ENCODE measurements around the gene F2RL1. TPM values are rescaled to one million over a fixed set of nuclear protein-coding genes. Genes with fewer than 3 reads are reported as not detected.
A peak's percentile ranks its signal among the peaks of the same experiment; 100 is the strongest.

Gene F2RL1
- total RNA-seq, 2 donors from 2014 or later: 4.9 to 7.8 TPM

- Histone ChIP-seq H3K9me3 (no peaks in the 10 kb centered on the region), H3K27me3 (replicated peaks; ENCODE audit: insufficient read depth) (no peaks in the 10 kb centered on the region), H3K27ac (no peak overlapping the region), H3K4me3 (no peak overlapping the region), H3K4me1 (replicated peaks) (no peaks in the 10 kb centered on the region), H3K36me3 (no peaks in the 10 kb centered on the region)
- no peak for TF ChIP-seq POLR2A (IDR thresholded peaks at IDR 0.05)
- no peak for TF ChIP-seq POLR2AphosphoS5 (IDR thresholded peaks at IDR 0.05)
- TF ChIP-seq CTCF (IDR thresholded peaks at IDR 0.05): peak in 3 of 4 experiments; percentile 50 to 78 (median 77)
- WGBS: 69% methylated on average over 8 of the region's 8 CpGs
- DNase-seq (ENCODE audit: low spot score): peak; percentile 42
- intact Hi-C loops (cut with DNase I): loop anchor here (10.0 kb wide), 1 partner anchor 627 kb away; the partner anchor contains the start of gene WDR41
These were observed 49.2 kb downstream of the F2RL1 start for GRCh38 chr5:76867827-76868693.

GRCh38 chr5:76870046-76870445 lies 51.2 kb downstream of the F2RL1 start:
- no peaks in the 10 kb centered on the region for H3K36me3 ChIP-seq
- WGBS: 63% methylated on average over 6 of the region's 6 CpGs
- no peak for DNase-seq (ENCODE audit: low spot score)
- no peaks in the 10 kb centered on the region for H3K9me3 ChIP-seq
- H3K27me3 ChIP-seq (replicated peaks; ENCODE audit: insufficient read depth): no peaks in the 10 kb centered on the region
- H3K4me1 ChIP-seq (replicated peaks): no peaks in the 10 kb centered on the region
- intact Hi-C loops (cut with DNase I): no loop called here
- TF ChIP-seq POLR2AphosphoS5 (IDR thresholded peaks at IDR 0.05): no peak
- no peak for TF ChIP-seq POLR2A (IDR thresholded peaks at IDR 0.05)
- TF ChIP-seq CTCF (IDR thresholded peaks at IDR 0.05): no peak
- H3K4me3 ChIP-seq: no peak overlapping the region
- H3K27ac ChIP-seq: no peak overlapping the region

GRCh38 chr5:76874088-76874581 lies 55.3 kb downstream of the F2RL1 start:
- WGBS: 39% methylated on average over 3 of the region's 3 CpGs
- H3K27me3 ChIP-seq (replicated peaks; ENCODE audit: insufficient read depth): no peaks in the 10 kb centered on the region
- no peaks in the 10 kb centered on the region for H3K36me3 ChIP-seq
- H3K4me1 ChIP-seq (replicated peaks): no peaks in the 10 kb centered on the region
- H3K4me3 ChIP-seq: no peak overlapping the region
- intact Hi-C loops (cut with DNase I): no loop called here
- H3K9me3 ChIP-seq: no peaks in the 10 kb centered on the region
- DNase-seq (ENCODE audit: low spot score): no peak
- TF ChIP-seq CTCF (IDR thresholded peaks at IDR 0.05) (no peak), POLR2AphosphoS5 (IDR thresholded peaks at IDR 0.05) (no peak), POLR2A (IDR thresholded peaks at IDR 0.05) (no peak)
- H3K27ac ChIP-seq: no peak overlapping the region

Small RNA genes within 50 kb of the gene (small RNA-seq; reads per million reads assigned to genes)
- 0 reads per million in 2 donors for gene RN7SL208P

Other genes starting within 250 kb of the F2RL1 start
- gene F2RL2, start 195.6 kb upstream of the F2RL1 start, total RNA-seq: not detected
- 10 to 100 TPM in 1 of 2 donors, 1 to 10 TPM in 1; 4.1 to 22.3 TPM for gene F2R, start 102.9 kb upstream of the F2RL1 start, total RNA-seq
- gene S100Z, start 31.0 kb downstream of the F2RL1 start, total RNA-seq: 1 to 10 TPM in 1 of 2 donors, not detected in 1; 1.7 TPM
- 1 to 10 TPM in 1 of 2 donors, under 1 TPM in 1; 0.91 to 5.0 TPM for gene CRHBP, start 134.0 kb downstream of the F2RL1 start, total RNA-seq
- gene AGGF1, start 211.4 kb downstream of the F2RL1 start, total RNA-seq: 10 to 100 TPM; 28.5 to 29.6 TPM

Measured in prostate gland (tissue), 2 donors.